GM18505 (cell line): ENCODE results near the gene AFAP1.

Experiments used
- ATAC-seq: cut with Tn5 transposase; IDR thresholded peaks from one replicate; pipeline ENCODE4 v1.9.1; 2021; ENCODE audit not compliant: unreplicated experiment
- POLR2A ChIP-seq: IDR thresholded peaks from 4 replicates; pipeline ENCODE4 v1.6.1; 2011; ENCODE audit warnings: borderline replicate concordance; ENCODE audit not compliant: insufficient read depth, insufficient read length; ENCODE audit errors: extremely low read depth

AFAP1 gene

GRCh38 chr4:7978489-7978888 lies 38.8 kb upstream of the AFAP1 start:
- TF ChIP-seq POLR2A: no peak
- no peak for ATAC-seq

- TF ChIP-seq POLR2A: no peak
- no peak for ATAC-seq
Measured at GRCh38 chr4:7976634-7977033, 37.0 kb upstream of the AFAP1 start.

GRCh38 chr4:7976025-7976424 lies 36.4 kb upstream of the AFAP1 start:
- ATAC-seq: no peak
- TF ChIP-seq POLR2A: no peak

GRCh38 chr4:7974425-7974824 lies 34.8 kb upstream of the AFAP1 start:
- no peak for ATAC-seq
- no peak for TF ChIP-seq POLR2A

- no peak for ATAC-seq
- no peak for TF ChIP-seq POLR2A
Measured at GRCh38 chr4:7973545-7973981, 33.9 kb upstream of the AFAP1 start.

GRCh38 chr4:7971881-7972500 lies 32.3 kb upstream of the AFAP1 start:
- no peak for ATAC-seq
- TF ChIP-seq POLR2A: no peak

GRCh38 chr4:7971159-7971631 lies 31.5 kb upstream of the AFAP1 start:
- ATAC-seq: no peak
- TF ChIP-seq POLR2A: no peak

- no peak for ATAC-seq
- TF ChIP-seq POLR2A: no peak
Measured at GRCh38 chr4:7970361-7970946, 30.8 kb upstream of the AFAP1 start.

- no peak for ATAC-seq
Measured at GRCh38 chr4:7968262-7968896, 28.7 kb upstream of the AFAP1 start.

GRCh38 chr4:7967501-7968261 lies 28.0 kb upstream of the AFAP1 start:
- no peak for TF ChIP-seq POLR2A
- no peak for ATAC-seq

More at GRCh38 chr4:7968262-7968896, 28.7 kb upstream of the AFAP1 start:
- no peak for TF ChIP-seq POLR2A

- no peak for TF ChIP-seq POLR2A
- no peak for ATAC-seq
Measured at GRCh38 chr4:7967063-7967440, 27.4 kb upstream of the AFAP1 start.

GRCh38 chr4:7966281-7967062 lies 26.8 kb upstream of the AFAP1 start:
- no peak for TF ChIP-seq POLR2A
- ATAC-seq: no peak

- no peak for TF ChIP-seq POLR2A
- no peak for ATAC-seq
Measured at GRCh38 chr4:7964890-7965662, 25.4 kb upstream of the AFAP1 start.

- no peak for ATAC-seq
- no peak for TF ChIP-seq POLR2A
Measured at GRCh38 chr4:7964459-7964858, 24.8 kb upstream of the AFAP1 start.
